Measurements from ENCODE around the gene MISP3. TPM values are rescaled to one million over a fixed set of nuclear protein-coding genes. Genes with fewer than 3 reads are reported as not detected.

MISP3 gene
- total RNA-seq, 6 experiments from 2014 or later: 0.62 to 1.2 (median 0.88) TPM

DNA sequence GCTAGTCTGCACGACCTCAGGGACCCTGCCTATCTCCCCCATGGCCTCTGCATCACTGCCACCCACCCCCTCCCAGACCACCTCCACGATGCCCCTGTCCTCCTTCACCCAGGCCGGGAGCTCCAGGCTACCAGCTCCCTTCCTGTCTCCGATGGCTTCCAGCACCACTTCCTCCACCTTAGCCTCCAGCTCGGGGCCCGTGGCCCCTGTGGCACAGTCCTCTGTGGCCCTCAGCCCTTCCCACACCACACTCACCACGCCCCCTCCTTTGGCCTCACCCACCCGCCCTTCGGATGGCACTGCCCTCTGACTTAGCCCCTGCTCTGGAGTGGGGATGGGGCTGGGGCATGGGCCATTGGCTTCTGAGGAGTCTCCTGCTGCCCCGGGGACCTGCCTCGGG, 17.9 kb upstream of the MISP3 start:
- no peak for DNase-seq

GRCh38 chr19:14055396-14055795, 17.2 kb upstream of the MISP3 start:
- no peak overlapping the region for H3K27ac Mint-ChIP-seq
- no peaks in the 10 kb centered on the region for H3K9me3 Mint-ChIP-seq
- no peak overlapping the region for H3K4me3 Mint-ChIP-seq
- no peak for DNase-seq
- H3K27me3 Mint-ChIP-seq (ENCODE audit: insufficient read depth): peaks cover 5% of the 10 kb centered on the region
- TF ChIP-seq, protein P1, sequence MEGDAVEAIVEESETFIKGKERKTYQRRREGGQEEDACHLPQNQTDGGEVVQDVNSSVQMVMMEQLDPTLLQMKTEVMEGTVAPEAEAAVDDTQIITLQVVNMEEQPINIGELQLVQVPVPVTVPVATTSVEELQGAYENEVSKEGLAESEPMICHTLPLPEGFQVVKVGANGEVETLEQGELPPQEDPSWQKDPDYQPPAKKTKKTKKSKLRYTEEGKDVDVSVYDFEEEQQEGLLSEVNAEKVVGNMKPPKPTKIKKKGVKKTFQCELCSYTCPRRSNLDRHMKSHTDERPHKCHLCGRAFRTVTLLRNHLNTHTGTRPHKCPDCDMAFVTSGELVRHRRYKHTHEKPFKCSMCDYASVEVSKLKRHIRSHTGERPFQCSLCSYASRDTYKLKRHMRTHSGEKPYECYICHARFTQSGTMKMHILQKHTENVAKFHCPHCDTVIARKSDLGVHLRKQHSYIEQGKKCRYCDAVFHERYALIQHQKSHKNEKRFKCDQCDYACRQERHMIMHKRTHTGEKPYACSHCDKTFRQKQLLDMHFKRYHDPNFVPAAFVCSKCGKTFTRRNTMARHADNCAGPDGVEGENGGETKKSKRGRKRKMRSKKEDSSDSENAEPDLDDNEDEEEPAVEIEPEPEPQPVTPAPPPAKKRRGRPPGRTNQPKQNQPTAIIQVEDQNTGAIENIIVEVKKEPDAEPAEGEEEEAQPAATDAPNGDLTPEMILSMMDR (IDR thresholded peaks at IDR 0.05): no peak
- H3K4me1 Mint-ChIP-seq (ENCODE audit: low read depth): peaks cover 4% of the 10 kb centered on the region; the same call in 1 of the 2 replicates
- peaks cover 5% of the 10 kb centered on the region; the same call in 1 of the 2 replicates for H3K36me3 Mint-ChIP-seq (ENCODE audit: low read depth)

More for the DNA sequence above, 17.9 kb upstream of the MISP3 start:
- TF ChIP-seq, protein P1 (IDR thresholded peaks at IDR 0.05): no peak
- H3K4me3 Mint-ChIP-seq: no peak overlapping the region
- peaks cover 4% of the 10 kb centered on the region; the same call in 1 of the 2 replicates for H3K4me1 Mint-ChIP-seq (ENCODE audit: low read depth)
- no peak overlapping the region for H3K27ac Mint-ChIP-seq
- no peaks in the 10 kb centered on the region for H3K9me3 Mint-ChIP-seq
- peaks cover 5% of the 10 kb centered on the region for H3K27me3 Mint-ChIP-seq (ENCODE audit: insufficient read depth)
- peaks cover 5% of the 10 kb centered on the region; the same call in 1 of the 2 replicates for H3K36me3 Mint-ChIP-seq (ENCODE audit: low read depth)

DNA sequence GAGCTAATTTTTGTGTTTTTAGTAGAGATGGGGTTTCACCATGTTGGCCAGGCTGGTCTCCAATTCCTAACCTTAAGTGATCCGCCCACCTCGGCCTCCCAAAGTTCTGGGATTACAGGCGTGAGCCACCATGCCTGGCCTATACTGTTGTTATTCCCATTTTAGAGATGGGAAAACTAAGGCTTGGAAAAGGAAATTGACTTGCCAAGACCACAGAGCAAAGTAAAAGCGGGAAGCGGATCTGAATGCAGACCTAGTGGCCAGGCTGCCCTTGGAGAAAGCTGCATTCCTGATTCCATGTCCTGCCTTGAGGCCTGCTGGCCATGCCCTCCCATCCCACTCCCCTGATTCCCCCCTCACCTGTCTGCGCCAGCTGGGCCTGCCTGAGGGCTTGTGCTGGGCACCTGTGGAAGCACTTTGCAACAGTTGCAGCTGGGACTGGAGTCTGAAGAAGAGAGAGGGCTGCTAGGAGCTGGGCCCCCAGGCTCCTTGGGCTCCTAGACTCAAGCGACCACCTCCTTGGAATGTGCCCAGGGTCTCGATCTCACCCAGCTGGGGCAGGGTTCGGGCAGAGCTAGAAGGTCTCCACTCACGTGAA, 16.4 kb upstream of the MISP3 start:
- no peaks in the 10 kb centered on the region for H3K9me3 Mint-ChIP-seq
- peaks cover 5% of the 10 kb centered on the region; the same call in 1 of the 2 replicates for H3K36me3 Mint-ChIP-seq (ENCODE audit: low read depth)
- H3K4me3 Mint-ChIP-seq: no peak overlapping the region
- H3K27ac Mint-ChIP-seq: no peak overlapping the region
- peaks cover 8% of the 10 kb centered on the region for H3K27me3 Mint-ChIP-seq (ENCODE audit: insufficient read depth)
- DNase-seq: no peak
- TF ChIP-seq, protein P1 (IDR thresholded peaks at IDR 0.05): no peak
- H3K4me1 Mint-ChIP-seq (ENCODE audit: low read depth): peaks cover 4% of the 10 kb centered on the region; the same call in 1 of the 2 replicates

GRCh38 chr19:14056741-14057356, 15.7 kb upstream of the MISP3 start:
- H3K27me3 Mint-ChIP-seq (ENCODE audit: insufficient read depth): peaks cover 12% of the 10 kb centered on the region
- H3K9me3 Mint-ChIP-seq: no peaks in the 10 kb centered on the region
- H3K4me3 Mint-ChIP-seq: peak overlapping the region; percentile 78

GRCh38 chr19:14058182-14059092, 14.1 kb upstream of the MISP3 start:
- H3K27ac Mint-ChIP-seq: no peak overlapping the region
- no peaks in the 10 kb centered on the region for H3K9me3 Mint-ChIP-seq
- DNase-seq: no peak
- TF ChIP-seq, protein P1 (IDR thresholded peaks at IDR 0.05): no peak
- peaks cover 16% of the 10 kb centered on the region for H3K27me3 Mint-ChIP-seq (ENCODE audit: insufficient read depth)
- peak overlapping the region; percentile 83; the same call in 1 of the 2 replicates for H3K4me3 Mint-ChIP-seq
- peaks cover 4% of the 10 kb centered on the region; the same call in 1 of the 2 replicates for H3K4me1 Mint-ChIP-seq (ENCODE audit: low read depth)
- no peaks in the 10 kb centered on the region for H3K36me3 Mint-ChIP-seq (ENCODE audit: low read depth)

More at GRCh38 chr19:14056741-14057356, 15.7 kb upstream of the MISP3 start:
- Mint-ChIP-seq H3K27ac (no peak overlapping the region), H3K4me1 (ENCODE audit: low read depth) (peaks cover 4% of the 10 kb centered on the region; the same call in 1 of the 2 replicates), H3K36me3 (ENCODE audit: low read depth) (peaks cover 5% of the 10 kb centered on the region; the same call in 1 of the 2 replicates)
- no peak for DNase-seq
- TF ChIP-seq, protein P1 (IDR thresholded peaks at IDR 0.05): no peak

All from HFFc6 (cell line).